Erythroblast (primary cell): ENCODE results near the gene PPARGC1A.

Source experiments
- GATA1 ChIP-seq: IDR thresholded peaks from 2 replicates; pipeline ENCODE4 v1.6.1; 2011; ENCODE audit warnings: low read depth, mild to moderate bottlenecking, control low read depth, low read length, moderate library complexity
- POLR2A ChIP-seq: IDR thresholded peaks from 2 replicates; pipeline ENCODE4 v1.6.1; 2011; ENCODE audit warnings: mild to moderate bottlenecking, low read length

GRCh38 chr4:23932186-23932585 lies 42.3 kb upstream of the PPARGC1A start:
- TF ChIP-seq POLR2A, result no peak
- no peak for TF ChIP-seq GATA1
